Activated gamma-delta T cell (primary cell): Measurements from ENCODE around the gene TMOD3.

ENCODE experiments used
- DNase-seq: peaks from one replicate; lab custom pipeline; 2025; lab: John Stamatoyannopoulos, UW

The TMOD3 gene

GRCh38 chr15:51907136-51907862 lies 77.8 kb downstream of the TMOD3 start:
- DNase-seq, result no peak

GRCh38 chr15:51908316-51908715 lies 78.9 kb downstream of the TMOD3 start:
- DNase-seq, result no peak

- DNase-seq, result no peak
Measured at GRCh38 chr15:51909584-51909983, 80.1 kb downstream of the TMOD3 start.

GRCh38 chr15:51912528-51912927 lies 83.1 kb downstream of the TMOD3 start:
- no peak for DNase-seq

- no peak for DNase-seq
Measured at GRCh38 chr15:51917493-51917892, 88.0 kb downstream of the TMOD3 start.

- no peak for DNase-seq
Measured at GRCh38 chr15:51924156-51925068, 95.0 kb downstream of the TMOD3 start.

GRCh38 chr15:51926809-51927208 lies 97.4 kb downstream of the TMOD3 start:
- no peak for DNase-seq

- DNase-seq, result no peak
Measured at GRCh38 chr15:51931016-51931415, 101.6 kb downstream of the TMOD3 start.

GRCh38 chr15:51931638-51932037 lies 102.2 kb downstream of the TMOD3 start:
- no peak for DNase-seq

GRCh38 chr15:51932161-51932560 lies 102.7 kb downstream of the TMOD3 start:
- no peak for DNase-seq

GRCh38 chr15:51935466-51936104 lies 106.1 kb downstream of the TMOD3 start:
- DNase-seq, result no peak

- no peak for DNase-seq
Measured at GRCh38 chr15:51936105-51936478, 106.6 kb downstream of the TMOD3 start.

GRCh38 chr15:51938286-51938685 lies 108.8 kb downstream of the TMOD3 start:
- DNase-seq, result no peak

- no peak for DNase-seq
Measured at GRCh38 chr15:51939216-51939615, 109.8 kb downstream of the TMOD3 start.

GRCh38 chr15:51947124-51947523 lies 117.7 kb downstream of the TMOD3 start:
- no peak for DNase-seq

- DNase-seq, result no peak
Measured at GRCh38 chr15:51952805-51953204, 123.4 kb downstream of the TMOD3 start.

- no peak for DNase-seq
Measured at GRCh38 chr15:51955504-51955903, 126.1 kb downstream of the TMOD3 start.
